8988T (cell line): Measurements from ENCODE around the gene UGT1A8.
A peak's percentile ranks its signal among the peaks of the same experiment; 100 is the strongest.
"Not testable (repeated sequence)": the region's sequence is repeated elsewhere in the genome, so short reads cannot be mapped to it uniquely, and the experiment has no call there.

Experiments
- DNase-seq: peaks from one replicate; pipeline ENCODE4 v3.0.0; 2011

Gene UGT1A8

DNA sequence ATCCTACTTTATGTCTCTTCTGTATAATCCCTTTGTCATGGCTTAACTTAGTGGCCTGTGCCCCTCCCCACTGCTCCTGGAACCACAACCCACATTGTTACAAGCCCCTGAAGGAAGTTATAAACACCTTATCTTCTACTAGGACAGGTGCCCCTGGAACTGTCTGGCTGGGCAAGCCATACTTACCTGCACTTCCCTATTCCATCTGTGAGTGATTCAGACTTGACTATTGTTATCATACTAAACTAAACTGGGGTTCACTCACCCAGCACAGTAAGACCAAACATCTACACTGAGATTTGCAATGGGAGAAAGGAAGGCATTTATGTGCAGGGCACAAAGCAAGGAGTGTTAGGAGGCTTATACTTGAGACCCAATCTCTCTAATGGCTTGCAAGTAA, 71.6 kb downstream of the UGT1A8 start:
- DNase-seq, result no peak

DNA sequence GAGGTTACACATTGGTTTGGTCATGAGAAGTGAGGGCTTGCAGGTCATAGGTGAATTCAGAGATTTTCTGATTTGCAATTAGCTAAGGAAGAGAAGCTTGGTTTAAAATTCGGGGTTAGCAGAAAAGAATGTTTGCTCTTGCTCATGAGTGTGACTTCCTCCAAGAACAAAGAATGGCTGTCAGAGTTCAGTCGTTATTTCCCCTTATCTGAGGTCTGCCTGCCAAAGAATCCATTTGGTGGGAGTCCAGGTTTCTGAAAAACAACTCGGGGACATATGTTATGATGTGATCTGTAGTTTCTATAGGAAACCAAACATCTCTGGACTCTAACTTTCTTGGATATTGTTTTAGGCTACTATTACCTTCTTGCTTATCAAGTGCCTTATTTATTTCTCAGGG, 72.1 kb downstream of the UGT1A8 start:
- DNase-seq, result no peak

DNA sequence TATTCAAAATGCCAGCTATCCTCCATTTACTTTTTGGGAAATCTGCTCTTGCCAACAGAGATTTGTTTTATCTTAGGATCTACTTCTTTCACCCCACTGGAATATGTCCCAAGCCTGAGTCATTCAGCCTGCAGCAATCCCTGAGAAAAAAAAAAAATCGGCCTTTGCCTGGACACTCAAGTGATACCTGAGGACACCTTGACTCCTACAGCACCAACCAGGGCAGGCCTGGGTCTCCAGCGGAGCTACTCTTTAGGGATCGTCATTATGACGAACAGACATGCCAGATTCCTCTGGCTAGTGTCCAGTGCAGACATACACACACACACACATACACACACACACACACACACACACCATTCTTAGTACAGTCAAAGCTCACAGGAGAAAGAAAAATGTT, 73.0 kb downstream of the UGT1A8 start:
- no peak for DNase-seq

DNA sequence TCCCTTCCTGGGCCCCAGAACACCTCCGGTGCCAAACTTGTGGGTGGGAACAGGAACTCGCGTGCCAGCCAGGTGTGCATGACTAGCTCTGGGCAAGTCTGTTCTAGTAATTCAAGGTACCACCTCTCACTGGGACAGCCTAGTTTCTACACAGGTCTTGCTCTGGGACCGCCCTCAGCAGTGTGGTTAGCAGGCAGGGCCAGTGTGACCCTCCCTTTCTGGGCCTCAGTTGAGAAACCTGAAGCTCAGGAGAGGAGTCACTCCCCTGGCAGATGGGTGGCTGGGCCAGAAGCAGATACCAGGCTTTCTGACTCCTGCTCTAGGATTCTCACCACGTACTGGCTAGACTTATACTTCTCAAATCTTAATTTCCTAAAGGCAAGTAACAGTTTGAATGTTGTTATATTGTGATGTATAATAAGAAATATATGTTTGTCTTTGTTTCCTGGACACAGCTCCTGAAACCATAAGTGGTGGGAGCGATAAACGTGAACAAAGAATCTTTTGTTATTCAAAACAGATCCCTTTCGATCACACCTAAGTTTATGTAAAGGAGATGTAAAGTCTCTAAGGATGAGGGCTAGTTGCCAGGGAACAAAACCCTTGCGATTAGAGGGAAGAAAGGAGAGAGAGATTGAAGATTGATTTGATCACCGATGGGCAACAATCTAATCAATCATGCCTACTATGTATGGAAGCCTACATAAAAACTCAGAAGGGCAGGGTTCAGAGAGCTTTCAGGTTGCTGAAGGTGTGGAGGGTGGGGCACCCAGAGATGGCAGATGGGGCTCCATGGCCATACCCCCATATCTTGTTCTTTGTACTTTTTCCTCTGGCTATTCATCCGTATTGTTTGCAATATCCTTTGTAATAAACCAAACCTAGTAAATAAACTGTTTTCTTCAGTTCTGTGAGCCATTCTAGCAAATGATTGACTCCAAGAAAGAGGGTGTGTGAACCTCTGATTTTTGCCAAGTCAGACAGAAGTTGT, 74.3 kb downstream of the UGT1A8 start:
- DNase-seq, result no peak

DNA sequence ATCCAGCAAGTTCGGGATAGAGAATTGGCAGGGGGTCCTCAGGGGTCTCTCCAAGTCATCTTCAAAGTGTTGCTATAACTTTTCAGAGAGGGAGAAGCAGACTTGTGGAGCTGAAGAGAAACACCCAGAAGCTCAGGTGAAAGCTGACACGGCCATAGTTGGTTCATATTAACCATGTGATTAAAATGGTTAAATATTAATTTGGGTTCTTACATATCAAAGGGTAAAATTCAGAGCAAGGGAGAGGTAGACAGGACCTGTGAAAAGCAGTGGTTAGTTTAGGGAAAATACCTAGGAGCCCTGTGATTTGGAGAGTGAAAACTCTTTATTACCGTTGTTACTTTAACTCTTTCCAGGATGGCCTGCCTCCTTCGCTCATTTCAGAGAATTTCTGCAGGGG, 75.2 kb downstream of the UGT1A8 start, which contains the start of gene UGT1A6:
UGT1A6 (plus strand) TSS at position 243 of the 400 bp plus-strand sequence; CDS start at position 358, 115 bp downstream.
- no peak for DNase-seq

DNA sequence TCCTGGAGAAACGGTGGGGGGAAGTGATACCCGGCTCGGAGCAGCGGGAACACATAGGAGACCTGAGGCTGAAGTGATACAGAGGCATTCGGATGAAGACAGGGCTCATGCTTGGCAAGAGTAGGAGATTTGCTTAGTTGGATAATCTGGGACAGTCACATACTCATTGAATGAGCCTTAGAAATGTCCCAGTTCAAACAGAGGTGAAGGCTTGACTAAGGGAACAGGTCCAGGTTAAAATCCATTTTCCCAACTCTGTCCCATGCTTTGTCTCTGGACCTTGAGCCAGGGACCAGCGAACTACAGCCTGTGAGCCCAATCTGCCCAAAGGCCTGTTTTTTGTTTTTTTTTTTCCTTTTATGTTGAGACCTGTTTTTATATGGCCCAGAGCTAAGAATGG, 76.5 kb downstream of the UGT1A8 start:
- no peak for DNase-seq

DNA sequence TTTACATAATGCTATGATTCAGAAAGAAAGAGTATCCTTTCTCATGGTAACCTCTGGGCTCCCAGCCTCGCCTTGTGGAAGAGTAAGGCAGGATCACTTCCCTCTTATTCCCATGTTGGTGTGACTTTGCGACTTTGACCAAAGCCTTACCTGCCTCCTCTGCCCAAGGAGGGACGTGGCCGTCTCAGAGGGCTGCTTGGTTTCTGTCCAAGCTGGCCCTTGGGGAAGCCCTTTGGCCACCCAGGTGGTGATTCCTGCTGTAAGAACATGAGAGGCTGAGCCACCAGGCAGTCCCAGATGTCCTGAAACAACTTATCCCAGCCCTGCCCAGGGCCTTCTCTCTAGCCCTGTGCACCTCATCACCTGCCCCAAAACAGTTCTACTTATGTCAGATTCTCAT, 81.3 kb downstream of the UGT1A8 start:
- DNase-seq, result no peak

DNA sequence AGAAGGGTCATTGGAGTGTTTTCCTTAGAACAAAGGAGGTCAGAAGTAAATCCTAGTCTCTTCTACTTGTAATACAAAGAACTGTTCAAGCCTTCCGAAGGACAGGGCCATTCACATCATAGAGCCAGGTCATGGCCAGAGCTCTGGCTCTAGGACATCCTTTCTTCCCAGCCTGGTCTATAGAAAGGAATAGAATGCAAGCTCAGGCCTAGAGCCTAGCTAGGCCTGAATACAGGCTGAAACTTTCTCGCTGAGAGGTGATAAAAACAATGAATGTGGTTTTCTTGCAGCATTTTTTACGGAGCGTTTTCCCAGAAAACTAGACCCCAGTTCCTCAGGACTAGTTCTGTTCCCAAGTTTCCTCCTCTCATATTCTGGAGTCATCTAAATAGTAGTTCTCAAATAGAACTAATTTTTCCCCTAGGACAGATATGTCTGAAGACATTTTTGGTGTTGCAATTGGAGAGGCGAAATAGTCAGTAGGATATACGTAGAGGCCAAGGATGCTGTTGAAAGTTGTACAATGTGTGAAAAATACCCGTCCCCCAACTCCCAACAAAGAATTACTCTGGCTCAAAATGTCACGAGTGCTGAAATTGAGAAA, 82.1 kb downstream of the UGT1A8 start:
- no peak for DNase-seq

DNA sequence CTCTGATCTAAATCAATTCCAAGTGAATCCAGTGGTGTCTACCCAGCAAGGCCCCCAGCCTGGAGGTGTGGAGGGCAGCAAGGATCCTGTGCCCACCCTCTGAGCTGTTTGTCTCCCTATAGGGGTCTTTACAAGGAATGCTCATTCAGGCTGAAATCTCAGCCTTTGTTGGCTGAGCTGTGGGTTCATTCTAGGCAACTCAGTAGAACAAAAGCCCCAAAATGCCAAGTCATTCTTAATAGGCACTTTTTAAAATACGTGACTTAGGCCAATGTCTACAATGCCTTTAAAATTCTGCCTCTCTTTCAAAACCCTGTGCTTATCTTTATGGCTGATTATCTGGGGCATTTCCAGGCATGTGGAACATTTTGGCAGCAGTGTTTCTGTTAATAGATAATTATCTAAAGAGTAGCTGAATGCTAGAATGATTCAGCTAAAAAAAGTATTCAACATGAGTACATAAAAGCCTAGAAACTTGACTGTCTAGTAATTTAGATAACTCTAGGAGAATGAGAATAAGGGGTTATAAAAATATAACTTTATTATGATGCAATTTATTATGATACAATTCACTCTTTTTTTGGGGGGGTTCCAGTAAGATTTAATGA, 82.7 kb downstream of the UGT1A8 start:
- DNase-seq, result no peak

DNA sequence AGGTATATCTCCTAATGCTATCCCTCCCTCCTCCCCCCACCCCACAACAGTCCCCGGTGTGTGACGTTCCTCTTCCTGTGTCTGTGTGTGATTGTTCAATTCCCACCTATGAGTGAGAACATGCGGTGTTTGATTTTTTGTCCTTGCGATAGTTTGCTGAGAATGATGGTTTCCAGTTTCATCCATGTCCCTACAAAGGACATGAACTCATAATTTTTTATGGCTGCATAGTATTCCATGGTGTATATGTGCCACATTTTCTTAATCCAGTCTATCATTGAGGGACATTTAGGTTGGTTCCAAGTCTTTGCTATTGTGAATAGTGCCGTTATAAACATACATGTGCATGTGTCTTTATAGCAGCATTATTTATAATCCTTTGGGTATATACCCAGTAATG, 83.4 kb downstream of the UGT1A8 start:
- DNase-seq, result not testable (repeated sequence)

DNA sequence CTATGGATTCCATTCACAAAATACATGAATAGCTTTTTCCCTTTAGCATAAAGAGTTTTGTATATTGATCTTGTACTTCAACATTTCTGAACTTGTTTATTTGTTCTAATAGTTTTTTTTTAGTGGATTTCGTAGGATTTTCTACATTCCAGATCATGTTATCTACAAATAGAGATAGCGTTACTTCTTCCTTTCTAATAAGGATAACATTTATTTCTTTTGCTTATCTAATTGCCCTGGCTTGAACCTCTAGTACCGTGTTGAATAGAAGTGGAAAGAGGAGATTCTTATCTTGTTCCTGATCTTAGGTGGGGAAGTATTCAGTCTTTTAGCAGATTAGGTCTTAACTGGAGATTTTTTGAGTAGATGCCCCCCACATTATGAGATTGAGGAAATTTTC, 84.8 kb downstream of the UGT1A8 start:
- no peak for DNase-seq

DNA sequence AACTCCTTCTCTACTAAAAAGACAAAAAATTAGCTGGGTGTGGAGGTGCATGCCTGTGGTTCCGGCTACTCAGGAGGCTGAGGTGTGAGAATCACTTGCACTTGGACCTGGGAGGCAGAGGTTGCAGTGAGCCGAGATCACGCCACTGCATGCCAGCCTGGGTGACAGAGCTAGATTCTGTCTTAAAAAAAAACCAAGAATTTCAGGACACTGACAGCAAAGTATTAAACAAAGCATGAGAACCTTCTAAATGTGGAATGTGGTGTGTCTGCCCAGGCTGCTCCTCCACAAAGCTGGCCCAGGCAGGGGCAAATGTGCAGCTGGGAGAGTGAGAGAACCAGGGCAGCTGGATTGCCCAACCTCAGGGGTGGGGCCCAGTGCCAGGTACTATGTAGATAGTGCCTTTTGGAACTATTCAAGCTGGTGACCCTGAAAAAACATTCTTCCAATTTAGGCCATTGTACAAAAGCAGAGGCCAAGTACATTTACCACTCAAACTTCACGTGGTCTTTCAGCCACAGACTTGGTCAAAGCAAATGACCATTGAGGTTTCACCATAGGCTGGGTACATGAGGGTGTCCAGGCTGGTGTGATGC, 88.6 kb downstream of the UGT1A8 start:
- DNase-seq, result no peak

DNA sequence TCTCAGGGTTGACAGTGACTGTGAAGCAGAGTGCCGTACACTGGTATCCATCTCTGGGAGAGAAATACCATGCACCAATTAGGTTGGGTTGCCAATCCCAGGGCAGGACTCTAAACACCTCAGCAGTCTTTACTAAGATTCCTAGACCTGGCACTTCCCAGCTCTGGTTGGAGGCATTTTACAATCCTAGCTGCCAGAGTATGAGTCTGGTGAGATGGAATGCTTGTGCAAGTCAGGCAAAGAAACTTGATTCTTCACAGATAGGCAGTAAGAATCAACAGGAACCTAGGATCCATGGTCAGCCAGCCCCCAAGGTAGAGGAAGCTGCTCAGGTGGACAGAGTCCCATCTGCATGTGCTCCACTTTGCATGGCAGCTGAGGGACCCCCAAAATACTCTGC, 89.3 kb downstream of the UGT1A8 start:
- DNase-seq, result no peak

DNA sequence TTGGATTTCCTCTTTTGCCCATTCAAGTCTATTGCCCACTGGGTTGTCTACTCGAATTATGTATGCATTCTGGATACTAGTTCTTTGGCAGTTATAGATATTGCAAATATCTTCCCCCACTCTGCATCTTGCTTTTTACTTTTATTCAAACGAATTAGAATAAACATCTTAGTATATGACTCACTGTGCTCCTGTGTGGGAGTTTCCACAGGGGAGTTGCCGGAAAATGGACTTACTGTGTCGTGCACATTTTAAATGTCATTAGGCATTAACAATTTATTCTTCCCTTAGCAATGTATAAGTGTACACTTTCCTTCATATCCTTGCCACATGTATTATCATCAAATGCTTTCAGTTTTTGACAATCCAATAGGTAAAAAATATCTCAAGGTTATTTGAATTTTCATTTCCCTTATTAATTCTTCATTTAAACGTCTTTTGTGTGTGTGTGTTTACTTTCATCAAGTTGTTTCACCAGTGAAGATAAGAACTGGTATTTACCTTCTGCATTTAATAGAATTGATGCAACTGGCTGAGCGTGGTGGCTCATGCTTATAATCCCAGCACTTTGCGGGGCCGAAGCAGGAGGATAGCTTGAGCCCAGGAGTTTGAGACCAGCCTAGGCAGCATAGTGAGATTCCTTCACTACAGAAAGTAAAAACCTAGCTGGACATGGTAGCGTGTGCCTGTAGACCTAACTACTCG, 90.7 kb downstream of the UGT1A8 start:
- no peak for DNase-seq

DNA sequence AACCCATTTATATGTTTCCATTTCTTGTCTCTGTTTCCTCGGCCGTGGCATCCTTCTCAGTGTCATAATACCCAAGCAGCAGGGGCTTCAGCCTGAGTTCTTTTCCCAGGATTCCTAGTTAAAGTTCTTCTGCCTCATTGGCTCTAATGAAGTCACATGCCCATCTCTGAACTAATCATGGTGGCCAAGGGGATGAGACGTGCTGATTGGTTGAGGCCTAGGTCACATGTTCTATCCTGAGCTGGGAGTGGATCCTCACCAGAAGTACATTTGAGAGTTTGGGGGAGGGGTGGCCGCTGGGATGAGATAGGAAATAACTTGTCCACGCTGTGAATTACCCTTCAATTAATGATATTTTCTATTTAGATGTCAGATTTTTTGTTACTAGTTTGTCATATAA, 91.5 kb downstream of the UGT1A8 start:
- DNase-seq, result no peak

DNA sequence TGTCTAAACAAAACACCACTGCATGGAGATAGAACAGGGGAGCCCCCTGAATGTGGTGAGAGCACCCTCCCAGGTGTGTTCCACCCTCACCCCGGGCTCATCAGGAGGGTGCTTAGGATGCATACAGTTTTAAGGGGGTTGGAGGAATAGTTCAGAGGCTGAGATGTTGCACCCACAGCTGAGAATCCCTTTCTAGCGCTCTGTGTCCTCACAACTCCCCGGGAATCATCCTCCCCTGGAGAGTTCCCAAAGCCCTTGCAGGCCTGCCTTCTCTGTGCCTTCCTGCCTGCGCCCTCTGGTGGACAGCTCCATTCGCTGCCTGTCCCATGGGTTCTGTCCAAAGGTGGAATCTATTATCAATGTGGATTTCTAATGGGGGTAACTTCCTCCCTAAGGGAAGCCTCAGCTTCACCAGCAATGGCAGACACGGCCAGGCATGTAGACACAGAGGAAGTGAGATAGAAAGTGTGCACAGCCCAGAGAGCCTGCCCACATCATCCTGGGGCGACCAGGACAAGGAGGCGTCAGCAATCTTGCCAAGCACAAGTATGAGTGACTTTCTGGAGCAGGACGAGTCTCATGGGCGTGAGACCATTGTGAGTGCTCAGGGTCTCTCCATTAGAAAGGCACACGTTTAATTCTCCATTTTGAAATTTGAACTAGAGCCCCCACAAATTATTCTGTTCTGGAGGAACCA, 94.0 kb downstream of the UGT1A8 start:
- peak; percentile 36 for DNase-seq

DNA sequence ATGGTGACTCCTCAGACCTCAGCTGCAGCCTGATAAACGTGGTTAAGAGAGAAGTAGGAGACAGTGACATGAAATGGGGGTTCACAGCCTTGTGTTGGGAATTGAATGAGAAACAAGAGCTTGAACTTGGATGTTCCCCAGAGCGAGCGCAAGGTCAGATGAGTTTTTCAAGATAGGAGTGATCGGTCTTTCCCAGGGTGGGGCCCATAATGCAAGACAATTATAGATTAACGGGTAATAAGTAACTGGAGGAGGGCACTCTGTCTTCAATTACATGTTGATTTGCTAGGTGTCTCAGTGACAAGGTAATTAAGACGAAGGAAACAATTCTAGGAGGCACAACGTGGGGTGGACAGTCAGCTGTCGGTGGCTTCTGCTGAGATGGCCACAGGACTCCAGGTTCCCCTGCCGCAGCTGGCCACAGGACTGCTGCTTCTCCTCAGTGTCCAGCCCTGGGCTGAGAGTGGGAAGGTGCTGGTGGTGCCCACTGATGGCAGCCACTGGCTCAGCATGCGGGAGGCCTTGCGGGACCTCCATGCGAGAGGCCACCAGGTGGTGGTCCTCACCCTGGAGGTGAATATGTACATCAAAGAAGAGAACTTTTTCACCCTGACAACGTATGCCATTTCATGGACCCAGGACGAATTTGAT, 95.3 kb downstream of the UGT1A8 start, which contains the start of gene UGT1A5:
UGT1A5 (plus strand) TSS at position 297 of the 651 bp plus-strand sequence; CDS start at position 382, 85 bp downstream.
- no peak for DNase-seq

DNA sequence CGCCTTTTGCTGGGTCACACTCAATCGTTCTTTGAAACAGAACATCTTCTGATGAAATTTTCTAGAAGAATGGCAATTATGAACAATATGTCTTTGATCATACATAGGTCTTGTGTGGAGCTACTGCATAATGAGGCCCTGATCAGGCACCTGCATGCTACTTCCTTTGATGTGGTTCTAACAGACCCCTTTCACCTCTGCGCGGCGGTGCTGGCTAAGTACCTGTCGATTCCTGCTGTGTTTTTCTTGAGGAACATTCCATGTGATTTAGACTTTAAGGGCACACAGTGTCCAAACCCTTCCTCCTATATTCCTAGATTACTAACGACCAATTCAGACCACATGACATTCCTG, 95.8 kb downstream of the UGT1A8 start:
- DNase-seq, result no peak

DNA sequence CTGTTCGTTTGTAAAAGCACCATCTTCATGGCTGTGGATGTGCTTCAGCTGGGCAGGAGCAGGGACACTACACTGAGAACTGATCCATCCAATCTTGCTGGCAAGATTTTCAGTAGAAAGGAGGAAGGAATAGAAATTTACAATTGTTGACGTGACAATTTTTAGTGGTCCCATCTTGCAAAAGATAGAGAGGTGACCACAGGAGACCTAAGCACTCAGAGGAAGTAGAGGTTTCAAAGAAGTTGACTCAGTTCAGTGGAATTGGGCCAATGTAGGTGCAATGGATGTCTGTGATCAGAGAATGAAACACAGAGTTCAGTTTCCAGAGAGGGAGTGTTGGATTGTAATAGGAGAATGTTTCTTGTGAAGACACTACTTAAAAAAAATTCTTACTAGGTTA, 96.7 kb downstream of the UGT1A8 start:
- DNase-seq, result no peak

DNA sequence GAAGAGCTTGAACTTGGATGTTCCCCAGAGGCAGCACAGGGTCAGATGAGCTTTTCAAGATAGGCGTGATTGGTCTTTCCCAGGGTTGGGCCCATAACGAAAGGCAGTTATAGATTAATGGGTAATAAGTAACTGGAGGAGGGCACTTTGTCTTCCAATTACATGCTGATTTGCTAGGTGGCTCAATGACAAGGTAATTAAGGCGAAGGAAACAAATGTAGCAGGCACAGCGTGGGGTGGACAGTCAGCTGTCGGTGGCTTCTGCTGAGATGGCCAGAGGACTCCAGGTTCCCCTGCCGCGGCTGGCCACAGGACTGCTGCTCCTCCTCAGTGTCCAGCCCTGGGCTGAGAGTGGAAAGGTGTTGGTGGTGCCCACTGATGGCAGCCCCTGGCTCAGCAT, 101.1 kb downstream of the UGT1A8 start, which contains the start of gene UGT1A4:
UGT1A4 (plus strand) TSS at position 185 of the 400 bp plus-strand sequence; CDS start at position 270, 85 bp downstream.
- no peak for DNase-seq

DNA sequence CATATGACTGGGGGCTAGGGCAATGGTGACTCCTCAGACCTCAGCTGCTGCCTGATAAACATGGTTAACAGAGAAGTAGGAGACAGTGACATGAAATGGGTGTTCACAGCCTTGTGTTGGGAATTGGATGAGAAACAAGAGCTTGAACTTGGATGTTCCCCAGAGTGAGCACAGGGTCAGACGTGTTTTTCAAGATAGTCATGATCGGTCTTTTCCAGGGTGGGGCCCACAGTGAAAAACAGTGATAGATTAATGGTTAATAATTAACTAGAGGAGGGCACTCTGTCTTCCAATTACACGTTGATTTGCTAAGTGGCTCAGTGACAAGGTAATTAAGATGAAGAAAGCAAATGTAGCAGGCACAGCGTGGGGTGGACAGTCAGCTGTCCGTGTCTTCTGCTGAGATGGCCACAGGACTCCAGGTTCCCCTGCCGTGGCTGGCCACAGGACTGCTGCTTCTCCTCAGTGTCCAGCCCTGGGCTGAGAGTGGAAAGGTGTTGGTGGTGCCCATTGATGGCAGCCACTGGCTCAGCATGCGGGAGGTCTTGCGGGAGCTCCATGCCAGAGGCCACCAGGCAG, 111.4 kb downstream of the UGT1A8 start, which contains the start of gene UGT1A3:
UGT1A3 (plus strand) TSS at position 320 of the 579 bp plus-strand sequence; CDS start at position 405, 85 bp downstream.
- no peak for DNase-seq
